OCI-LY7 (cell line): ENCODE measurements around the gene KRT83.

Experiments
- EZH2phosphoT487 ChIP-seq: fragments of 200-600 bp; sonication (generic); IDR thresholded peaks from 2 replicates; pipeline ENCODE4 v1.6.1; 2018; ENCODE audit warnings: low read depth, borderline replicate concordance, mild to moderate bottlenecking, mixed run types, antibody characterized with exemption, low read length, moderate library complexity, mixed read lengths
- TF ChIP-seq, protein P1 (sequence below): fragments of 200-600 bp; sonication (generic); conservative IDR thresholded peaks from 2 replicates; pipeline ENCODE4 v1.5.1; 2014; ENCODE audit warnings: mild to moderate bottlenecking, antibody characterized with exemption, low read length, moderate library complexity, mixed read lengths

DNA sequence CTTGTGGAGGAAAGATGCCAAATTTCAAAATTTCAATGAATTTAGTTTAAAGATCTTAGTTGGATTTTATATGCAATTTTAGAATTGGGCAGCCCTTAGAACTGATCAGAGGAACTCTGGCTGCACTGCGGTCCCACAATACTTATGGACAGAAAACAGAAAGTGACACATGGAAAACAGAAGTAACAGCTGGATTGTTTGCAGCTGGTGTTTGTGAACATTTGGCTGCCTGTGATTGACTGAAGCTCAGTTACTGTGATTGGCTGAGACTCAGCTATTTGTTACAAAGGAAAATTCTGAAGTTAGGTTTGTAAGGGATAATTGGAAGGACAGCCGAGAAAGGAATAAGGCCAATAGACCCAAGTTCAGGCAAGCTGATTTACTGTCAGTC lies 56.8 kb downstream of the KRT83 start:
- TF ChIP-seq, protein P1, sequence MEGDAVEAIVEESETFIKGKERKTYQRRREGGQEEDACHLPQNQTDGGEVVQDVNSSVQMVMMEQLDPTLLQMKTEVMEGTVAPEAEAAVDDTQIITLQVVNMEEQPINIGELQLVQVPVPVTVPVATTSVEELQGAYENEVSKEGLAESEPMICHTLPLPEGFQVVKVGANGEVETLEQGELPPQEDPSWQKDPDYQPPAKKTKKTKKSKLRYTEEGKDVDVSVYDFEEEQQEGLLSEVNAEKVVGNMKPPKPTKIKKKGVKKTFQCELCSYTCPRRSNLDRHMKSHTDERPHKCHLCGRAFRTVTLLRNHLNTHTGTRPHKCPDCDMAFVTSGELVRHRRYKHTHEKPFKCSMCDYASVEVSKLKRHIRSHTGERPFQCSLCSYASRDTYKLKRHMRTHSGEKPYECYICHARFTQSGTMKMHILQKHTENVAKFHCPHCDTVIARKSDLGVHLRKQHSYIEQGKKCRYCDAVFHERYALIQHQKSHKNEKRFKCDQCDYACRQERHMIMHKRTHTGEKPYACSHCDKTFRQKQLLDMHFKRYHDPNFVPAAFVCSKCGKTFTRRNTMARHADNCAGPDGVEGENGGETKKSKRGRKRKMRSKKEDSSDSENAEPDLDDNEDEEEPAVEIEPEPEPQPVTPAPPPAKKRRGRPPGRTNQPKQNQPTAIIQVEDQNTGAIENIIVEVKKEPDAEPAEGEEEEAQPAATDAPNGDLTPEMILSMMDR = no peak
- no peak for TF ChIP-seq EZH2phosphoT487
